Measurements from ENCODE around the gene MTHFSD.

DNA sequence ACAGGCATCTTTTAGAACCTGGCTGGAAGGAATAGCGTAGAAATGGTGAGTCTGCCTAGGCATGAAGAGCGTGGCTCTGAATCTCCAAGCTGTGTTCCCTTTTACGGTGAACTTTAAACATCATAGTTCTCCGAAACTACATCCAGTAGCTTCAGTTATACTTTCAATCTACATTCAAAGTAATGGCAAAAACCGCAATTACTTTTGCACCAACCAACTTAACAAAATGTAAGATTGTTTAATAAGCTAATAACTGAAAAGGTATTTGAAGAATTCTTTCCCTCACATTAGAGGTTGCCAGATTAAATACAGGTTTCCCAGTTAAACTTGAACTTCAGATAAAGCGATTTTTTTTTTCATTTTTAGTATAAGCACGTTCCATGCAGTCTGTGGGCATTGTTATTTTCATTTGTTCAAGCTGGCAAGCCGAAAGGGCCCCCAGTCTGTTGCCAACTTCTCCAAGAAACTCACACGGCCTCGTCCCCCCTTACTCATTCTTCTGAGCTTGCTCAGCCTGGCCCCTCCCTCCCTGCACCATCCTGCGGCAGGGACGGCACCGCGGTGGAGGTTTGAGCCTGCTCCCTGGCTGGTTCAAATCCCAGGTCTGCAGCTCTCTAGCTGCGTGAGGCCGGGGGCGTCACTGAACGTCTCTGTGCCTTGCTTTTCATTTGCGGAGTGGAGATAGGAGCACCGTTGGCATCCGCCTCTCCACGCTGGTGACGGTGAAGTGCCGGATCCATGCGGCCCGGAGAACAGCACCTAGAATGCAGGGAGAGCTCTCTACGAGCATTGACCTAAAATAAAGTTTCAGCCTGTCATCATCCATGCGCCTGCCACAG lies 3.5 kb upstream of the MTHFSD start:
- TF ChIP-seq, protein P1, sequence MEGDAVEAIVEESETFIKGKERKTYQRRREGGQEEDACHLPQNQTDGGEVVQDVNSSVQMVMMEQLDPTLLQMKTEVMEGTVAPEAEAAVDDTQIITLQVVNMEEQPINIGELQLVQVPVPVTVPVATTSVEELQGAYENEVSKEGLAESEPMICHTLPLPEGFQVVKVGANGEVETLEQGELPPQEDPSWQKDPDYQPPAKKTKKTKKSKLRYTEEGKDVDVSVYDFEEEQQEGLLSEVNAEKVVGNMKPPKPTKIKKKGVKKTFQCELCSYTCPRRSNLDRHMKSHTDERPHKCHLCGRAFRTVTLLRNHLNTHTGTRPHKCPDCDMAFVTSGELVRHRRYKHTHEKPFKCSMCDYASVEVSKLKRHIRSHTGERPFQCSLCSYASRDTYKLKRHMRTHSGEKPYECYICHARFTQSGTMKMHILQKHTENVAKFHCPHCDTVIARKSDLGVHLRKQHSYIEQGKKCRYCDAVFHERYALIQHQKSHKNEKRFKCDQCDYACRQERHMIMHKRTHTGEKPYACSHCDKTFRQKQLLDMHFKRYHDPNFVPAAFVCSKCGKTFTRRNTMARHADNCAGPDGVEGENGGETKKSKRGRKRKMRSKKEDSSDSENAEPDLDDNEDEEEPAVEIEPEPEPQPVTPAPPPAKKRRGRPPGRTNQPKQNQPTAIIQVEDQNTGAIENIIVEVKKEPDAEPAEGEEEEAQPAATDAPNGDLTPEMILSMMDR (optimal IDR thresholded peaks at IDR 0.05 in 1 of 3, IDR thresholded peaks at IDR 0.05 in 1 of 3, conservative IDR thresholded peaks at IDR 0.05 in 1 of 3; ENCODE audit: extremely low read depth in 1 of 3, insufficient read depth in 2 of 3, low read length in 3 of 3): no peak
- TF ChIP-seq EZH2 (IDR thresholded peaks at IDR 0.05; ENCODE audit: low read length): no peak
